Transverse colon (tissue), 4 donors: ENCODE measurements around the gene GAB1. TPM values are rescaled to one million over a fixed set of nuclear protein-coding genes. Genes with fewer than 3 reads are reported as not detected.
A peak's percentile ranks its signal among the peaks of the same experiment; 100 is the strongest.

Experiments
- DNase-seq: peaks from one replicate; pipeline ENCODE4 v3.0.0-alpha.2; 2019
- H3K27ac ChIP-seq, 4 donors: fragments of 200-600 bp; sonication (generic); 2 replicates each; pipeline ENCODE4 v1.5.1; 2016 to 2018; ENCODE audit warnings: inconsistent platforms in 4 of 4
- H3K27me3 ChIP-seq: fragments of 200-600 bp; sonication (generic); 2 replicates; pipeline ENCODE4 v1.5.1; 2017; ENCODE audit warnings: inconsistent platforms
- H3K36me3 ChIP-seq, 4 donors: fragments of 200-600 bp; sonication (generic); 2 replicates each; pipeline ENCODE4 v1.5.1; 2017 to 2019; ENCODE audit warnings: inconsistent platforms in 4 of 4
- H3K4me1 ChIP-seq, 4 donors: fragments of 200-600 bp; sonication (generic); 2 replicates each; pipeline ENCODE4 v1.5.1; 2017 to 2020; ENCODE audit warnings: inconsistent platforms in 4 of 4
- H3K4me3 ChIP-seq, 4 donors: fragments of 200-600 bp; sonication (generic); 1 replicate in 1 of 4; 2 replicates in 3 of 4; pipeline versions ENCODE4 v1.5.1 to v1.6.1; 2017 to 2019; ENCODE audit warnings: inconsistent platforms in 4 of 4
- H3K9me3 ChIP-seq, 2 donors: fragments of 200-600 bp; sonication (generic); 2 replicates each; pipeline ENCODE4 v1.5.1; 2017 to 2019; ENCODE audit warnings: inconsistent platforms in 2 of 2
- EP300 ChIP-seq: sonication (generic); formaldehyde crosslinking; IDR thresholded peaks from one replicate; pipeline ENCODE4 v1.6.1; 2017; ENCODE audit warnings: antibody characterized with exemption, low read depth
- POLR2A ChIP-seq: fragments of 450-650 bp; IDR thresholded peaks from one replicate; pipeline ENCODE4 v1.6.1; 2016; ENCODE audit warnings: antibody characterized with exemption, mild to moderate bottlenecking, moderate library complexity
- POLR2AphosphoS5 ChIP-seq, 3 donors: sonication (generic); formaldehyde crosslinking; IDR thresholded peaks; one replicate each; pipeline ENCODE4 v1.6.1; 2016; ENCODE audit warnings: antibody characterized with exemption in 3 of 3
- WGBS, 2 donors: methylation state at CpG; one replicate each; pipeline ENCODE4 v1.1.5; 2018; ENCODE audit warnings: low coverage in 1 of 2; 5-methylcytosine and 5-hydroxymethylcytosine counted together
- in situ Hi-C, 4 donors: fragments of 200-750 bp; cut with MboI; loops; one replicate each; pipeline versions ENCODE4 v1.15.0 to v1.15.1; 2017; ENCODE audit warnings: low sequenced_read_pairs in 3 of 4, low pct_ligation_motif_present in 1 of 4, low pct_unique_long_range_greater_than_20kb in 1 of 4
- intact Hi-C: fragments of 100-400 bp; cut with DNase I; formaldehyde crosslinking; loops from one replicate; pipeline ENCODE4 v1.15.1; 2023; ENCODE audit warnings: low total_unique reads
- total RNA-seq, 4 donors: library from RNA; depleted of rRNA; stranded (reverse); fragments of >200 nt; gene quantifications; one replicate each; pipeline ENCODE4 v1.1.0, GENCODE V29; 2016
- TF ChIP-seq, protein P1 (sequence below), 5 experiments: fragments of 200-600 bp in 3 of 5; fragments of 450-650 bp in 2 of 5; sonication (generic) in 3 of 5; IDR thresholded peaks; 1 replicate in 2 of 5; 2 replicates in 3 of 5; pipeline ENCODE4 v1.5.1; 2016 to 2017; ENCODE audit warnings: antibody characterized with exemption in 5 of 5, inconsistent platforms in 3 of 5, mild to moderate bottlenecking in 2 of 5, moderate library complexity in 1 of 5

Gene GAB1
- total RNA-seq, 4 donors from 2014 or later: 33.0 to 72.7 (median 62.2) TPM

DNA sequence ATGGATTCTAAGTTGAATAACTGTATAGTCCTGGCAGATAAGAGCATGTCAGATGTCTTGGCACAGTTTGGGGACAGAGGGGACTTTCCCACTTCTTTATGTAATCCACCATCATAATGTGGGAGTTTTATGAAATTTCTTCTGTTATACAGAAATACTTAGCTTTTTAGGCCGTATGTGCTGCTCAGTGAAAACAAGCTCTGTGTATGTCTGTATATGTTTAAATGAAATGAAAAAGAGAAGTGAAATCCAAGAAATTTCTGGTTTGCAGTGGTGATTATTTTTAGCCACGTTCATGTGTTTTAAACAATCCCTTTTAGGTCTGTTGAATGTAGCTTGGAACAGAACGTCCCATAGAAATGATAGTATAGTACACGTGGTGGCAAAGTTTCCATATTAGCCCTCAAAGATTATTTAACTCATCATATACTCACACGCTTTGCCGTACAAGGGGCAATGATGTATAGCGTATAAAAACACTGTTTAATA lies 41.0 kb downstream of the GAB1 start:
- in situ Hi-C loops: no loop called here
- no peak for DNase-seq
- TF ChIP-seq POLR2A (no peak), EP300 (peak; percentile 28), POLR2AphosphoS5 (IDR thresholded peaks at IDR 0.05) (peak in 1 of 3 donors; percentile 17)
- TF ChIP-seq, protein P1, sequence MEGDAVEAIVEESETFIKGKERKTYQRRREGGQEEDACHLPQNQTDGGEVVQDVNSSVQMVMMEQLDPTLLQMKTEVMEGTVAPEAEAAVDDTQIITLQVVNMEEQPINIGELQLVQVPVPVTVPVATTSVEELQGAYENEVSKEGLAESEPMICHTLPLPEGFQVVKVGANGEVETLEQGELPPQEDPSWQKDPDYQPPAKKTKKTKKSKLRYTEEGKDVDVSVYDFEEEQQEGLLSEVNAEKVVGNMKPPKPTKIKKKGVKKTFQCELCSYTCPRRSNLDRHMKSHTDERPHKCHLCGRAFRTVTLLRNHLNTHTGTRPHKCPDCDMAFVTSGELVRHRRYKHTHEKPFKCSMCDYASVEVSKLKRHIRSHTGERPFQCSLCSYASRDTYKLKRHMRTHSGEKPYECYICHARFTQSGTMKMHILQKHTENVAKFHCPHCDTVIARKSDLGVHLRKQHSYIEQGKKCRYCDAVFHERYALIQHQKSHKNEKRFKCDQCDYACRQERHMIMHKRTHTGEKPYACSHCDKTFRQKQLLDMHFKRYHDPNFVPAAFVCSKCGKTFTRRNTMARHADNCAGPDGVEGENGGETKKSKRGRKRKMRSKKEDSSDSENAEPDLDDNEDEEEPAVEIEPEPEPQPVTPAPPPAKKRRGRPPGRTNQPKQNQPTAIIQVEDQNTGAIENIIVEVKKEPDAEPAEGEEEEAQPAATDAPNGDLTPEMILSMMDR (IDR thresholded peaks at IDR 0.05): no peak
- no peaks in the 10 kb centered on the region for H3K27me3 ChIP-seq
- no peak overlapping the region for H3K4me3 ChIP-seq
- intact Hi-C loops: no loop called here
- peak overlapping the region; percentile 51 to 81 (median 78) for H3K27ac ChIP-seq
- H3K36me3 ChIP-seq: no peaks in the 10 kb centered on the region
- H3K4me1 ChIP-seq: peaks cover 50 to 79% (median 62%) of the 10 kb centered on the region in 4 donors
- WGBS, 2 donors: 46 to 67% methylated on average over 7 of the region's 7 CpGs
- H3K9me3 ChIP-seq: no peaks in the 10 kb centered on the region

DNA sequence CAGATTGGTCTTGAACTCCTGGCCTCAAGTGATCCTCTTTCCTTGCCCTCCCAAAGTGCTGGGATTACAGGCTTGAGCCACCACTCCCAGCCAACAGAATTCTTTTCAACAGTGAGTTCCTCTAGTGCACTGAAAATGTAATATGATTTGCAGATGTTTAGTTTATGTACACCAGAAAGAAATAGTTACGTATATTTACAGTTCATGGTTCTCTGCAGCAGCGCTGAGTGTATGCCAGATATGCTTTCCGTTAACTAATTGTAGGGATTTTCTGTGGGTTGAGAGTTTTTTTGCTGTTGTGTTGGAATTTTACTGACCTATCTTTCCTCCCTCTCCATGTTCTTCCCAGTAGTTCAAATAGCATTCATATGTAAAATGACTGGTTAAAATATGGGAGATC lies 44.0 kb downstream of the GAB1 start:
- in situ Hi-C loops: no loop called here
- 61 to 73% methylated on average over 2 to 3 of the region's 3 CpGs for WGBS, 2 donors
- H3K36me3 ChIP-seq: no peaks in the 10 kb centered on the region
- peaks cover 55 to 88% (median 61%) of the 10 kb centered on the region in 4 donors for H3K4me1 ChIP-seq
- peak overlapping the region; percentile 76 to 81 (median 78) for H3K27ac ChIP-seq
- H3K27me3 ChIP-seq: no peaks in the 10 kb centered on the region
- TF ChIP-seq POLR2AphosphoS5 (IDR thresholded peaks at IDR 0.05) (no peak), POLR2A (no peak), EP300 (no peak)
- TF ChIP-seq, protein P1 (IDR thresholded peaks at IDR 0.05): no peak
- H3K9me3 ChIP-seq: no peaks in the 10 kb centered on the region
- DNase-seq: no peak
- intact Hi-C loops: no loop called here
- H3K4me3 ChIP-seq: no peak overlapping the region

DNA sequence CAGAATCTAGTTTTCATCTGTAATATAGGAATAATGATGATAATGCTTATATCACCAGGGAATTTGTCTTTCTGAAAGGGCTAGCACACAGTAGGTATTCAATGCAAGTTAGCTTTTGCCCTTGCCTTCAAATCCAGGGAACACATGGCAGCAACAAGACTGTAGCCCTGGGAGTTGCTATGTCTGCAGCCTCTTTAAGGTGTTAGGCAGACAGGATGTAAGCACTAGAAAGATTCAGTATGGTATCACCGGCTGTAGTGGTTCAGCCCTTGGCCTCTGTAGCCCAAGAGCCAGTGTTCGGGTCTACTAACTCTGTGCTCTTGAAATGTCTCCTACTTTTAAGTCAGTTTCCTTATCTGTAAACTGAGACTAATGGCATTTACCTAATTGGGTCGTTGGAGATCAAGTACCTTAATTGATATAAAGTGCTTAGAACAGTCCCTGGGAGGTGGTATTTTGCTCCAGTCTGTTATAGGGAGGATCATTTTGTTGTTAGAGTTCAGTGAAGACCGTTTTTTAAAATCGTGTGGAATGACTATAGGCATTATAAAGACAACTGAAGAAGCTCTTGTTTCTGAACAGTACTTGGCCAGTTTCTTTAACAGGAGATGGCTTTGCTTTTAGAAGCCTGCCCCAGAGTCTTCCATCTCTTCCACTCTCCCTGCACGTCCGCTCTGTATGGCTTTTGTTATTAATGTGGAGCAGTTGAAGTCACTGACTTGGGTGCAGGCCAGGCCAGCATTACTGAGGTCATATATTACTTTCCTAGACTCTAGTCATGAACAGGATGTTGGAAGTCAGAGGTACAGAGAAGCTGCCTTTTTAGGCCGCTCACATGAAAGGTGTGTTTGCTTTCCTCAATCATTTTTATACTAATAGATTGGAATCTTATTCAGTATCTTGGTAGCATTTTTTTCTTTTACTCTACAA lies 44.8 kb downstream of the GAB1 start:
- Histone ChIP-seq H3K4me1 (peaks cover 48 to 83% (median 53%) of the 10 kb centered on the region in 4 donors), H3K27ac (peak overlapping the region; percentile 76 to 81 (median 78)), H3K36me3 (no peaks in the 10 kb centered on the region), H3K27me3 (no peaks in the 10 kb centered on the region), H3K4me3 (no peak overlapping the region), H3K9me3 (no peaks in the 10 kb centered on the region)
- intact Hi-C loops: no loop called here
- peak; percentile 83 for DNase-seq
- WGBS, 2 donors: 20 to 34% methylated on average over 1 to 8 of the region's 8 CpGs
- TF ChIP-seq, protein P1 (IDR thresholded peaks at IDR 0.05): no peak
- peak; percentile 65 to 73 (median 70) for TF ChIP-seq POLR2AphosphoS5 (IDR thresholded peaks at IDR 0.05)
- in situ Hi-C loops: no loop called here

DNA sequence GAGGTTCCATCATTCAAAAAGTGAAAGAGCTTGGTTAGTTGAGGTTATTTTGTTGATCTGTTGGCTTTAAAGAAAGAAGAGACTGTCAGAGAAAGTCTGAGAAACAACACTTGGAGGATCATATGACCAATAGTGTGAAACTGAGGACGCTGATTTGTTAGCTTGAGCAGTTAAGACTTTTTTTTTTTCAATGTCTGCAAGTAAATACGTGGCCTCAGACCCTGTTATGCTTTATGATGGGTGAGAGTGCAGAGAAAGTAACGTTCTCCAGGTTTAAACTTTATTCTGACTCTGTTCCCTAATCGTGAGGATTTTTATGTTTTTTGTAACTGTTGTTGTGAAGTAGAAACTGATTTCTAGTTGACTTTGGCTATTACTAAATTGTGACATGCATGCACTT lies 45.9 kb downstream of the GAB1 start:
- WGBS, 2 donors: 20 to 21% methylated on average over 4 of the region's 4 CpGs
- Histone ChIP-seq H3K27ac (peak overlapping the region; percentile 76 to 81 (median 78)), H3K36me3 (no peaks in the 10 kb centered on the region), H3K9me3 (no peaks in the 10 kb centered on the region), H3K4me3 (no peak overlapping the region), H3K27me3 (no peaks in the 10 kb centered on the region), H3K4me1 (peaks cover 46 to 81% (median 47%) of the 10 kb centered on the region in 4 donors)
- DNase-seq: no peak
- intact Hi-C loops: no loop called here
- in situ Hi-C loops: no loop called here
- TF ChIP-seq EP300: no peak
- TF ChIP-seq POLR2A: no peak
- TF ChIP-seq, protein P1 (IDR thresholded peaks at IDR 0.05): no peak
- no peak for TF ChIP-seq POLR2AphosphoS5 (IDR thresholded peaks at IDR 0.05)
